Adrenal gland (tissue), 12 donors: ENCODE measurements around the gene ARHGAP35. TPM values are rescaled to one million over a fixed set of nuclear protein-coding genes. Genes with fewer than 3 reads are reported as not detected.

Experiments used
- DNase-seq, 7 donors: peaks; one replicate each; pipeline ENCODE4 v3.0.0-alpha.2; 2019 to 2020
- H3K27ac ChIP-seq, 5 donors: fragments of 200-600 bp; sonication (generic) in 4 of 5; 1 replicate in 3 of 5; 2 replicates in 2 of 5; pipeline versions ENCODE4 v1.5.1 to v1.8.0; 2016 to 2020; ENCODE audit warnings: mild to moderate bottlenecking in 1 of 5
- H3K27me3 ChIP-seq: fragments of 200-600 bp; 2 replicates; pipeline ENCODE4 v1.8.0; 2021
- H3K36me3 ChIP-seq, 2 donors: fragments of 200-600 bp; replicated peaks in 1 of 2; 1 replicate in 1 of 2; 2 replicates in 1 of 2; pipeline versions ENCODE4 v1.5.1 to v1.8.0; 2018 to 2022
- H3K4me1 ChIP-seq, 2 donors: fragments of 200-600 bp; replicated peaks in 1 of 2; 1 replicate in 1 of 2; 2 replicates in 1 of 2; pipeline versions ENCODE4 v1.5.1 to v1.8.0; 2018 to 2021
- H3K4me3 ChIP-seq, 4 donors: fragments of 200-600 bp; sonication (generic) in 3 of 4; one replicate each; pipeline ENCODE4 v1.5.1; 2016 to 2018
- H3K9me3 ChIP-seq, 3 donors: fragments of 200-600 bp; sonication (generic) in 1 of 3; replicated peaks in 1 of 3; 1 replicate in 2 of 3; 2 replicates in 1 of 3; pipeline versions ENCODE4 v1.5.1 to v1.8.0; 2016 to 2021
- CTCF ChIP-seq, 6 experiments: fragments of 450-650 bp in 4 of 6; fragments of 200-600 bp in 2 of 6; sonication (generic) in 1 of 6; IDR thresholded peaks; 1 replicate in 5 of 6; 2 replicates in 1 of 6; pipeline versions ENCODE4 v1.5.1 to v1.8.0; 2016 to 2021; ENCODE audit warnings: antibody characterized with exemption in 6 of 6, mild to moderate bottlenecking in 2 of 6, moderate library complexity in 1 of 6
- POLR2A ChIP-seq, 2 donors: fragments of 450-650 bp; IDR thresholded peaks; one replicate each; pipeline ENCODE4 v1.6.1; 2017; ENCODE audit warnings: antibody characterized with exemption in 2 of 2, mild to moderate bottlenecking in 2 of 2, moderate library complexity in 1 of 2
- WGBS, 4 donors: extraction: QIAGEN DNeasy Blood & Tissue Kit in 2 of 4; methylation state at CpG; one replicate each; pipeline versions ENCODE4 v1.1.5 to v1.1.7; 2013 to 2017; 5-methylcytosine and 5-hydroxymethylcytosine counted together
- intact Hi-C, 2 donors: fragments of 100-400 bp; cut with DNase I; formaldehyde crosslinking; loops; one replicate each; pipeline versions ENCODE4 v1.14.1 to v1.15.0; 2022 to 2023
- polyA plus RNA-seq, 3 donors: library from polyadenylated mRNA; stranded (reverse); fragments of 200-250 nt in 2 of 3; fragments of 350-450 nt in 1 of 3; fragmentation: Illumina TruSeq in 1 of 3; extraction: RNeasy Lipid Tissue Mini Kit (QIAGEN cat#74804) in 1 of 3; gene quantifications; one replicate each; pipeline ENCODE4 v1.2.3, GENCODE V29; 2013 to 2014
- total RNA-seq, 9 donors: library from RNA; depleted of rRNA in 4 of 9; stranded (reverse); fragments of >200 nt in 4 of 9; fragments of 120-200 nt in 1 of 9; fragmentation: NEBNext Ultra II Directional in 1 of 9; extraction: Animal tissue kit (Norgen Biotek cat#: 25700) in 1 of 9; gene quantifications; one replicate each; pipeline versions ENCODE4 v1.1.0 to v1.2.4, GENCODE V29; 2013 to 2023
- donor health status: healthy with polysubstance abuse.
- donor health status: Bipolar disorder and iron deficiency.
- donor health status: DM: yes; HTN: yes; CAD: no.
- donor health status: DM: no; HTN: no; CAD: no.
- donor health status: DM: no; HTN: no; CAD: no.
- donor health status: DM: yes; HTN: yes; CAD: no.

Gene ARHGAP35
- total and polyA plus RNA-seq, 12 donors, result 7.0 to 48.3 (median 38.9) TPM

- no peak overlapping the region for H3K27ac ChIP-seq
- H3K4me3 ChIP-seq, result no peak overlapping the region
- no peaks in the 10 kb centered on the region for H3K27me3 ChIP-seq
- H3K36me3 ChIP-seq, result no peaks in the 10 kb centered on the region
- no peaks in the 10 kb centered on the region for H3K9me3 ChIP-seq
- intact Hi-C loops, result no loop called here
- no peak for TF ChIP-seq CTCF (IDR thresholded peaks at IDR 0.05)
- TF ChIP-seq POLR2A (IDR thresholded peaks at IDR 0.05), result no peak
- no peak for DNase-seq
- WGBS, 4 donors, result 61 to 72% (median 68%) methylated on average over 5 of the region's 5 CpGs
- H3K4me1 ChIP-seq, result peaks cover 0 to 18% of the 10 kb centered on the region in 2 donors
Observed at GRCh38 chr19:46886546-46887239, 25.9 kb downstream of the ARHGAP35 start.

- Histone ChIP-seq H3K4me3 (no peak overlapping the region), H3K4me1 (peaks cover 0 to 18% of the 10 kb centered on the region in 2 donors), H3K9me3 (no peaks in the 10 kb centered on the region), H3K36me3 (no peaks in the 10 kb centered on the region), H3K27ac (no peak overlapping the region), H3K27me3 (no peaks in the 10 kb centered on the region)
- DNase-seq, result no peak
- 95 to 97% (median 97%) methylated on average over 5 of the region's 5 CpGs for WGBS, 4 donors
- intact Hi-C loops, result no loop called here
- no peak for TF ChIP-seq POLR2A (IDR thresholded peaks at IDR 0.05)
Observed at GRCh38 chr19:46887240-46887782, 26.5 kb downstream of the ARHGAP35 start.

- intact Hi-C loops, result no loop called here
- TF ChIP-seq CTCF (IDR thresholded peaks at IDR 0.05) (no peak), POLR2A (IDR thresholded peaks at IDR 0.05) (no peak)
- H3K36me3 ChIP-seq, result no peaks in the 10 kb centered on the region
- H3K4me1 ChIP-seq, result peaks cover 0 to 23% of the 10 kb centered on the region in 2 donors
- H3K4me3 ChIP-seq, result no peak overlapping the region
- no peaks in the 10 kb centered on the region for H3K27me3 ChIP-seq
- DNase-seq, result no peak
- H3K27ac ChIP-seq, result no peak overlapping the region
- no peaks in the 10 kb centered on the region for H3K9me3 ChIP-seq
- 53 to 79% (median 66%) methylated on average over 3 of the region's 3 CpGs for WGBS, 4 donors
Observed at GRCh38 chr19:46890423-46891170, 29.8 kb downstream of the ARHGAP35 start.

GRCh38 chr19:46892252-46893179 lies 31.7 kb downstream of the ARHGAP35 start:
- H3K27ac ChIP-seq, result no peak overlapping the region
- no peak for TF ChIP-seq POLR2A (IDR thresholded peaks at IDR 0.05)
- no peak for TF ChIP-seq CTCF (IDR thresholded peaks at IDR 0.05)

More at GRCh38 chr19:46892252-46893179, 31.7 kb downstream of the ARHGAP35 start:
- H3K9me3 ChIP-seq, result no peaks in the 10 kb centered on the region
- no peaks in the 10 kb centered on the region for H3K27me3 ChIP-seq
- H3K4me3 ChIP-seq, result no peak overlapping the region
- H3K4me1 ChIP-seq, result peaks cover 0 to 11% of the 10 kb centered on the region in 2 donors
- intact Hi-C loops, result no loop called here
- no peak for DNase-seq
- H3K36me3 ChIP-seq, result no peaks in the 10 kb centered on the region
- WGBS, 4 donors, result 95 to 97% (median 95%) methylated on average over 11 of the region's 11 CpGs
